ENCODE results near the gene UBR4. TPM values are rescaled to one million over a fixed set of nuclear protein-coding genes. Genes with fewer than 3 reads are reported as not detected.

UBR4 gene
- total and polyA plus RNA-seq, 10 of the 15 experiments (the other 5 are each of a cell fraction or from before 2014, with no cell fraction given) = 34.2 to 124 (median 56.2) TPM

DNA sequence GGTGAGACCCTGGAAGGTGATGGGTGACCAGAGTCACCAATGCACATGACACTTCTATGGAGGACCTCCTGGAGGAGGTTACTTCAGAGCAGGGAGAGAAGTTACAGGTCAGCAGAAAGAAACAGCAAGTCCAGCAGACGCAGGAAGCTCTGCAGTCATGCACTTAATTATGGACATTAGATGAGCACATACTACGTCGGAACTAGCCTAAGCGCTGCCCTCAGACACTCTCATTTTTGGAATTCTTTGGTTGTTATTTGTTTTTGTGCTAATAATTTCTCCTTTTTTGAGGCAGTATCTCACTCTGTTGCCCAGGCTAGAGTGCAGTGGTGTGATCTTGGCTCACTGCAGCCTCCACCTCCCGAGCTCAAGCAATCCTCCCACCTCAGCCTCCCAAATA is 160.3 kb downstream of the UBR4 start:
- no peak for FAIRE-seq

More for the DNA sequence above, 160.3 kb downstream of the UBR4 start:
- ATAC-seq (no peak), DNase-seq (ENCODE audit: low read depth, low spot score) (no peak)
- no peaks in the 10 kb centered on the region for H3K79me2 ChIP-seq (ENCODE audit: control insufficient read depth, insufficient read depth, low read length)
- H3K36me3 ChIP-seq (ENCODE audit: control insufficient read depth in 2 of 2, insufficient read depth in 2 of 2, low read length in 1 of 2) = no peaks in the 10 kb centered on the region
- no peak overlapping the region for H3K4me2 ChIP-seq (ENCODE audit: control insufficient read depth, insufficient read depth)
- BruUV-seq (replicated peaks) = no TSS peak
- TF ChIP-seq MYB (IDR thresholded peaks at IDR 0.05; ENCODE audit: borderline replicate concordance, low read depth, low read length) (no peak), EGR1 (IDR thresholded peaks at IDR 0.05; ENCODE audit: borderline replicate concordance in 1 of 2, low read depth in 2 of 2, low read length in 2 of 2) (no peak), RBBP5 (conservative IDR thresholded peaks at IDR 0.05) (no peak), RELA (IDR thresholded peaks at IDR 0.05; ENCODE audit: borderline replicate concordance, partially characterized antibody) (no peak), BMI1 (IDR thresholded peaks at IDR 0.05; ENCODE audit: borderline replicate concordance) (no peak), EZH2 (IDR thresholded peaks at IDR 0.05; ENCODE audit: borderline replicate concordance, control insufficient read depth, low read depth, low read length) (no peak), ATF7 (IDR thresholded peaks at IDR 0.05; ENCODE audit: low read depth) (no peak), NFIC (IDR thresholded peaks at IDR 0.05; ENCODE audit: low read depth, low read length) (no peak), STAT3 (IDR thresholded peaks at IDR 0.05; ENCODE audit: low read depth, low read length) (no peak)
- TF ChIP-seq, protein P1, sequence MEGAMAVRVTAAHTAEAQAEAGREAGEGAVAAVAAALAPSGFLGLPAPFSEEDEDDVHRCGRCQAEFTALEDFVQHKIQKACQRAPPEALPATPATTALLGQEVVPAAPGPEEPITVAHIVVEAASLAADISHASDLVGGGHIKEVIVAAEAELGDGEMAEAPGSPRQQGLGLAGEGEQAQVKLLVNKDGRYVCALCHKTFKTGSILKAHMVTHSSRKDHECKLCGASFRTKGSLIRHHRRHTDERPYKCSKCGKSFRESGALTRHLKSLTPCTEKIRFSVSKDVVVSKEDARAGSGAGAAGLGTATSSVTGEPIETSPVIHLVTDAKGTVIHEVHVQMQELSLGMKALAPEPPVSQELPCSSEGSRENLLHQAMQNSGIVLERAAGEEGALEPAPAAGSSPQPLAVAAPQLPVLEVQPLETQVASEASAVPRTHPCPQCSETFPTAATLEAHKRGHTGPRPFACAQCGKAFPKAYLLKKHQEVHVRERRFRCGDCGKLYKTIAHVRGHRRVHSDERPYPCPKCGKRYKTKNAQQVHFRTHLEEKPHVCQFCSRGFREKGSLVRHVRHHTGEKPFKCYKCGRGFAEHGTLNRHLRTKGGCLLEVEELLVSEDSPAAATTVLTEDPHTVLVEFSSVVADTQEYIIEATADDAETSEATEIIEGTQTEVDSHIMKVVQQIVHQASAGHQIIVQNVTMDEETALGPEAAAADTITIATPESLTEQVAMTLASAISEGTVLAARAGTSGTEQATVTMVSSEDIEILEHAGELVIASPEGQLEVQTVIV (IDR thresholded peaks at IDR 0.05; ENCODE audit: borderline replicate concordance, partially characterized antibody) = no peak
- in situ Hi-C loops (cut with MboI) = no loop called here
- ChIA-PET CTCF (interaction anchor here (0.8 to 1.7 kb wide), 3 partner anchors 39 to 143 kb away, joined by 3 to 6 read pairs (median 3); no protein-coding TSS in a partner anchor), SMC1A (ENCODE audit: uncharacterized antibody, unreplicated experiment) (interaction anchor here (1.3 kb wide), 1 partner anchor 74 kb away, joined by 5 read pairs; no protein-coding TSS in a partner anchor), RAD21 (ENCODE audit: unreplicated experiment) (no interaction called here), POLR2A (no interaction called here)
- no peak overlapping the region for H2AFZ ChIP-seq (ENCODE audit: control insufficient read depth, low read depth, low read length)
- H3K4me3 ChIP-seq = no peak overlapping the region
- H3K9me3 ChIP-seq (replicated peaks; ENCODE audit: control insufficient read depth, insufficient read depth, low read length) = no peaks in the 10 kb centered on the region
- H3K27me3 ChIP-seq (replicated peaks in 1 of 2; ENCODE audit: control insufficient read depth in 2 of 2, insufficient read depth in 2 of 2, low read length in 1 of 2) = peaks cover 0 to 5% of the 10 kb centered on the region in 2 experiments; a peak in 3 of 4 replicates
- intact Hi-C loops (cut with micrococcal nuclease; ENCODE audit: unreplicated experiment) = no loop called here
- 65% methylated on average over 5 of the region's 5 CpGs for WGBS (ENCODE audit: insufficient coverage, insufficient replicate concordance, low lambda C conversion rate, missing lambda C conversion rate)
- H3K27ac ChIP-seq (ENCODE audit: control insufficient read depth, insufficient read depth) = no peak overlapping the region
- H3K4me1 ChIP-seq (ENCODE audit: control insufficient read depth, insufficient read depth, low read length) = no peaks in the 10 kb centered on the region
- H3K9ac ChIP-seq (ENCODE audit: control insufficient read depth, insufficient read depth, low read length) = no peak overlapping the region
- no peaks in the 10 kb centered on the region for H4K20me1 ChIP-seq (ENCODE audit: control insufficient read depth, insufficient read depth)

Measured in GM12878 (cell line).